CD8-positive, alpha-beta memory T cell (primary cell): ENCODE results near the gene TAL1. TPM values are rescaled to one million over a fixed set of nuclear protein-coding genes. Genes with fewer than 3 reads are reported as not detected.
"Not testable (repeated sequence)": the region's sequence is repeated elsewhere in the genome, so short reads cannot be mapped to it uniquely, and the experiment has no call there.

Source experiments
- CTCF ChIA-PET: fragments of 350-600 bp; sonication (Branson Sonifier 250); formaldehyde crosslinking; loops from one replicate; lab custom pipeline; 2021; ENCODE audit warnings: antibody characterized with exemption; lab: Charles Lee
- POLR2A ChIA-PET: fragments of 350-600 bp; sonication (Branson Sonifier 250); formaldehyde crosslinking; loops from one replicate; lab custom pipeline; 2021; ENCODE audit warnings: antibody characterized with exemption; lab: Charles Lee
- DNase-seq, 5 donors: peaks; one replicate each; pipeline versions ENCODE4 v3.0.0 to v3.0.0-alpha.2; 2020 to 2022; ENCODE audit warnings: mixed read lengths in 1 of 5
- H3K27ac ChIP-seq: one replicate; pipeline ENCODE4 v1.7.0; 2013; ENCODE audit warnings: low read depth, mild to moderate bottlenecking, low read length, moderate library complexity
- H3K27me3 ChIP-seq: 2 replicates; pipeline ENCODE4 v1.7.0; 2013; ENCODE audit warnings: low read length, mild to moderate bottlenecking; ENCODE audit not compliant: insufficient read depth, poor library complexity, severe bottlenecking
- H3K36me3 ChIP-seq: 2 replicates; pipeline ENCODE4 v1.7.0; 2013; ENCODE audit warnings: mild to moderate bottlenecking, low read length, moderate library complexity; ENCODE audit not compliant: insufficient read depth
- H3K4me1 ChIP-seq: 2 replicates; pipeline ENCODE4 v1.7.0; 2013; ENCODE audit warnings: mild to moderate bottlenecking, low read length, moderate library complexity; ENCODE audit not compliant: insufficient read depth
- H3K4me3 ChIP-seq: 2 replicates; pipeline ENCODE4 v1.7.0; 2013; ENCODE audit warnings: mild to moderate bottlenecking, low read length
- H3K9me3 ChIP-seq: 2 replicates; pipeline ENCODE4 v1.7.0; 2013; ENCODE audit warnings: mild to moderate bottlenecking, low read length
- H3K27ac Mint-ChIP-seq, 8 donors: one replicate each; pipeline ENCODE4 v1.8.0; 2020 to 2021; ENCODE audit warnings: mixed read lengths in 8 of 8, mild to moderate bottlenecking in 6 of 8, inconsistent platforms in 3 of 8, moderate library complexity in 3 of 8
- H3K27me3 Mint-ChIP-seq, 2 donors: one replicate each; pipeline ENCODE4 v1.8.0; 2020 to 2021; ENCODE audit warnings: mixed read lengths in 2 of 2, mild to moderate bottlenecking in 1 of 2, moderate library complexity in 1 of 2
- H3K36me3 Mint-ChIP-seq, 3 donors: one replicate each; pipeline ENCODE4 v1.8.0; 2020 to 2021; ENCODE audit warnings: mixed read lengths in 3 of 3, inconsistent platforms in 1 of 3, mild to moderate bottlenecking in 1 of 3
- H3K4me1 Mint-ChIP-seq, 3 donors: one replicate each; pipeline ENCODE4 v1.8.0; 2020 to 2021; ENCODE audit warnings: mixed read lengths in 3 of 3, inconsistent platforms in 1 of 3, mild to moderate bottlenecking in 1 of 3
- H3K4me3 Mint-ChIP-seq, 7 donors: one replicate each; pipeline ENCODE4 v1.8.0; 2020 to 2021; ENCODE audit warnings: mixed read lengths in 7 of 7, mild to moderate bottlenecking in 6 of 7, moderate library complexity in 4 of 7, inconsistent platforms in 2 of 7
- H3K9me3 Mint-ChIP-seq, 5 donors: one replicate each; pipeline ENCODE4 v1.8.0; 2020 to 2022; ENCODE audit warnings: mixed read lengths in 5 of 5, mild to moderate bottlenecking in 3 of 5, moderate library complexity in 2 of 5, inconsistent platforms in 1 of 5
- polyA plus RNA-seq: library from polyadenylated mRNA; unstranded; fragments of 300-500 nt; fragmentation: Illumina TruSeq; gene quantifications from one replicate; pipeline ENCODE4 v1.2.3, GENCODE V29; 2021
- total RNA-seq, 2 experiments: library from RNA; stranded (reverse); gene quantifications; one replicate each; pipeline ENCODE4 v1.2.3, GENCODE V29; 2021

The TAL1 gene
- total and polyA plus RNA-seq, 3 experiments from 2014 or later, result not detected

GRCh38 chr1:47207803-47208373, 24.1 kb downstream of the TAL1 start:
- DNase-seq, result no peak
- Histone ChIP-seq H3K4me3 (no peak overlapping the region), H3K36me3 (no peaks in the 10 kb centered on the region), H3K4me1 (no peaks in the 10 kb centered on the region), H3K9me3 (no peaks in the 10 kb centered on the region), H3K27me3 (no peaks in the 10 kb centered on the region), H3K27ac (no peak overlapping the region)
- Mint-ChIP-seq H3K4me1 (peaks cover 0 to 4% (median 3%) of the 10 kb centered on the region in 3 donors), H3K36me3 (no peaks in the 10 kb centered on the region), H3K27ac (no peak overlapping the region), H3K9me3 (no peaks in the 10 kb centered on the region), H3K27me3 (peaks cover 22 to 40% of the 10 kb centered on the region in 2 donors), H3K4me3 (no peak overlapping the region)
- CTCF ChIA-PET, result no interaction called here
- POLR2A ChIA-PET, result no interaction called here

GRCh38 chr1:47205918-47206317, 26.1 kb downstream of the TAL1 start:
- Mint-ChIP-seq H3K27ac (no peak overlapping the region), H3K4me3 (no peak overlapping the region), H3K9me3 (peaks cover 0 to 3% (median 0%) of the 10 kb centered on the region in 5 donors), H3K36me3 (no peaks in the 10 kb centered on the region), H3K27me3 (peaks cover 24 to 48% of the 10 kb centered on the region in 2 donors), H3K4me1 (peaks cover 0 to 4% (median 3%) of the 10 kb centered on the region in 3 donors)
- no peak overlapping the region for H3K4me3 ChIP-seq
- no peak for DNase-seq
- CTCF ChIA-PET, result interaction anchor here (1.1 kb wide), 1 partner anchor 14 kb away, joined by 3 read pairs; no protein-coding TSS in a partner anchor
- no peaks in the 10 kb centered on the region for H3K9me3 ChIP-seq
- H3K4me1 ChIP-seq, result no peaks in the 10 kb centered on the region
- H3K36me3 ChIP-seq, result no peaks in the 10 kb centered on the region
- POLR2A ChIA-PET, result no interaction called here
- peaks cover 4% of the 10 kb centered on the region for H3K27me3 ChIP-seq
- H3K27ac ChIP-seq, result no peak overlapping the region

GRCh38 chr1:47203504-47203903, 28.5 kb downstream of the TAL1 start:
- H3K36me3 Mint-ChIP-seq, H3K4me1 ChIP-seq, H3K27ac ChIP-seq, H3K27me3 ChIP-seq, H3K36me3 ChIP-seq, H3K9me3 ChIP-seq, DNase-seq, H3K27ac Mint-ChIP-seq, POLR2A ChIA-PET, CTCF ChIA-PET, H3K9me3 Mint-ChIP-seq, H3K4me3 ChIP-seq, H3K4me3 Mint-ChIP-seq, H3K4me1 Mint-ChIP-seq: not testable (repeated sequence)
- peaks cover 17 to 48% of the 10 kb centered on the region in 2 donors for H3K27me3 Mint-ChIP-seq

- no peaks in the 10 kb centered on the region for H3K36me3 Mint-ChIP-seq
- Histone ChIP-seq H3K27me3 (peaks cover 7% of the 10 kb centered on the region), H3K4me1 (no peaks in the 10 kb centered on the region), H3K9me3 (no peaks in the 10 kb centered on the region), H3K4me3 (no peak overlapping the region), H3K27ac (no peak overlapping the region), H3K36me3 (no peaks in the 10 kb centered on the region)
- peaks cover 0 to 4% (median 3%) of the 10 kb centered on the region in 3 donors for H3K4me1 Mint-ChIP-seq
- ChIA-PET CTCF (interaction anchor here (1.0 to 1.5 kb wide), 2 partner anchors 8 to 10 kb away, joined by 3 to 8 read pairs; no protein-coding TSS in a partner anchor), POLR2A (no interaction called here)
- H3K4me3 Mint-ChIP-seq, result no peak overlapping the region
- no peak for DNase-seq
- H3K27me3 Mint-ChIP-seq, result peaks cover 22 to 54% of the 10 kb centered on the region in 2 donors
- no peak overlapping the region for H3K27ac Mint-ChIP-seq
- H3K9me3 Mint-ChIP-seq, result peaks cover 0 to 3% (median 0%) of the 10 kb centered on the region in 5 donors
Measured at GRCh38 chr1:47201179-47201578, 30.8 kb downstream of the TAL1 start.

- no peaks in the 10 kb centered on the region for H3K36me3 ChIP-seq
- H3K9me3 Mint-ChIP-seq, result peaks cover 0 to 3% (median 0%) of the 10 kb centered on the region in 5 donors
- no peaks in the 10 kb centered on the region for H3K4me1 ChIP-seq
- H3K27me3 ChIP-seq, result peaks cover 7% of the 10 kb centered on the region
- H3K9me3 ChIP-seq, result no peaks in the 10 kb centered on the region
- DNase-seq, result no peak
- peak overlapping the region in 1 of 7 donors; percentile 6 for H3K4me3 Mint-ChIP-seq
- H3K4me1 Mint-ChIP-seq, result peaks cover 0 to 2% (median 0%) of the 10 kb centered on the region in 3 donors
- H3K4me3 ChIP-seq, result no peak overlapping the region
- ChIA-PET POLR2A (no interaction called here), CTCF (no interaction called here)
- H3K27me3 Mint-ChIP-seq, result peaks cover 14 to 47% of the 10 kb centered on the region in 2 donors
- H3K36me3 Mint-ChIP-seq, result no peaks in the 10 kb centered on the region
- no peak overlapping the region for H3K27ac Mint-ChIP-seq
- no peak overlapping the region for H3K27ac ChIP-seq
Measured at GRCh38 chr1:47198214-47198613, 33.8 kb downstream of the TAL1 start.

GRCh38 chr1:47196622-47197021, 35.4 kb downstream of the TAL1 start:
- no peak for DNase-seq
- Histone ChIP-seq H3K9me3 (no peaks in the 10 kb centered on the region), H3K27me3 (peaks cover 7% of the 10 kb centered on the region), H3K4me1 (no peaks in the 10 kb centered on the region), H3K27ac (no peak overlapping the region), H3K4me3 (no peak overlapping the region), H3K36me3 (no peaks in the 10 kb centered on the region)
- CTCF ChIA-PET, result no interaction called here
- Mint-ChIP-seq H3K4me1 (peaks cover 4 to 5% (median 4%) of the 10 kb centered on the region in 3 donors), H3K27me3 (peaks cover 13 to 48% of the 10 kb centered on the region in 2 donors), H3K9me3 (peaks cover 0 to 2% (median 0%) of the 10 kb centered on the region in 5 donors), H3K36me3 (no peaks in the 10 kb centered on the region), H3K27ac (no peak overlapping the region), H3K4me3 (no peak overlapping the region)
- POLR2A ChIA-PET, result interaction anchor here (0.6 kb wide), 1 partner anchor 52 kb away, joined by 4 read pairs; no protein-coding TSS in a partner anchor

DNA sequence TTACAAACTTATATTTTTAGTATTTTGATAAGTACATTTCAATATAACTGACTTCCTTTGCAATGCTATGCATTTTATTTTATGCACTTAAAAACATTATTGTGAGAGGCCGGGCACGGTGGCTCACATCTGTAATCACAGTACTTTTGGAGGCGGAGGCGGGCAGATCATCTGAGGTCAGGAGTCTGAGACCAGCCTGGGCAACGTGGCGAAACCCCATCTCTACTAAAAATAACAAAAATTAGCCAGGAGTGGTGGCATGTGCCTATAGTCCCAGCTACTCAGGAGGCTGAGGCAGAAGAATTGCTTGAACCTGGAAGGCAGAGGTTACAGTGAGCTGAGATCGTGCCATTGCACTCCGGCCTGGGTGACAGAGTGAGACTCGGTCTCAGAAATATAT, 36.0 kb downstream of the TAL1 start:
- DNase-seq, CTCF ChIA-PET, H3K27ac Mint-ChIP-seq, H3K9me3 ChIP-seq, H3K4me3 Mint-ChIP-seq, H3K4me3 ChIP-seq, POLR2A ChIA-PET, H3K9me3 Mint-ChIP-seq, H3K27ac ChIP-seq, H3K36me3 ChIP-seq, H3K4me1 Mint-ChIP-seq, H3K4me1 ChIP-seq, H3K27me3 ChIP-seq, H3K36me3 Mint-ChIP-seq: not testable (repeated sequence)
- H3K27me3 Mint-ChIP-seq, result peaks cover 13 to 41% of the 10 kb centered on the region in 2 donors

DNA sequence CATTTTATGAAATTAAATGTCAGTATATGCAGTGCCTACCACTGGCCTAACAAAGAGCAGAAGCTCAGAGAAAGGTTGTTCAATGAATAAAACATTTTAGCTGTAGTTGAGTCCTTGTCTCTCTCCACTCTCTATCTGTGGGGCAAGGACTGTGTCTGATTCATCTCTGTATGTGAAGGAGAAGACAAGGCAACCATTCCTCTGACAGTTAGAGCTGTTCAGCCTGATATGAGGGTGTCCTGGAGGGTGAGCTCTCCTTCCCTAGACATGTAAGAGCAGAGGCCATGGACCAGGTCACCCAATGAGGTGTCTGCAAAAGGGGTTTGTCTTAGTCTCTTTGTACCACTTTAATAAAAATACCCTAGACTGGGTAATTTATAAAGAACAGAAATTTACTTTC, 37.7 kb downstream of the TAL1 start:
- Histone ChIP-seq H3K36me3 (no peaks in the 10 kb centered on the region), H3K9me3 (no peaks in the 10 kb centered on the region), H3K4me1 (no peaks in the 10 kb centered on the region), H3K27ac (no peak overlapping the region), H3K27me3 (no peaks in the 10 kb centered on the region), H3K4me3 (no peak overlapping the region)
- H3K4me1 Mint-ChIP-seq, result peaks cover 4 to 5% (median 4%) of the 10 kb centered on the region in 3 donors
- H3K36me3 Mint-ChIP-seq, result no peaks in the 10 kb centered on the region
- CTCF ChIA-PET, result interaction anchor here (1.1 to 5.0 kb wide), 6 partner anchors 11 to 242 kb away, joined by 3 to 43 read pairs (median 10); no protein-coding TSS in a partner anchor
- H3K4me3 Mint-ChIP-seq, result no peak overlapping the region
- POLR2A ChIA-PET, result no interaction called here
- no peak overlapping the region for H3K27ac Mint-ChIP-seq
- DNase-seq, result no peak
- H3K9me3 Mint-ChIP-seq, result no peaks in the 10 kb centered on the region
- peaks cover 14 to 33% of the 10 kb centered on the region in 2 donors for H3K27me3 Mint-ChIP-seq
